Measurements from ENCODE around the gene NF2. TPM values are rescaled to one million over a fixed set of nuclear protein-coding genes. Genes with fewer than 3 reads are reported as not detected.

Gene NF2
- total and polyA plus RNA-seq, 2 experiments from 2014 or later = 14.4 to 54.5 TPM

- Histone ChIP-seq H3F3A (replicated peaks; ENCODE audit: low read depth) (peaks cover 6% of the 10 kb centered on the region), H3K4me2 (peak overlapping the region; percentile 77), H2AFZ (peak overlapping the region; percentile 93), H3K27me3 (ENCODE audit: insufficient read depth) (peaks cover 31% of the 10 kb centered on the region), H3K27ac (ENCODE audit: low read depth) (no peak overlapping the region), H3K4me3 (peak overlapping the region; percentile 60), H4K20me1 (replicated peaks; ENCODE audit: insufficient read depth) (no peaks in the 10 kb centered on the region), H3K4me1 (ENCODE audit: insufficient read depth) (peaks cover 4% of the 10 kb centered on the region; the same call in 1 of the 2 replicates), H3K9me2 (ENCODE audit: insufficient read depth) (no peaks in the 10 kb centered on the region), H3K79me2 (replicated peaks; ENCODE audit: insufficient read depth) (no peaks in the 10 kb centered on the region), H3K36me3 (ENCODE audit: insufficient read depth) (no peaks in the 10 kb centered on the region)
- DNase-seq (ENCODE audit: low spot score) (no peak), ATAC-seq (no peak)
- TF ChIP-seq ZNF462 (CRISPR knock-in tag; IDR thresholded peaks at IDR 0.05) (no peak), POLR2AphosphoS5 (IDR thresholded peaks at IDR 0.05; ENCODE audit: low read depth) (no peak), ZNF114 (CRISPR knock-in tag; IDR thresholded peaks at IDR 0.05) (no peak), REST (IDR thresholded peaks at IDR 0.05; ENCODE audit: unreplicated experiment) (no peak), CREB1 (CRISPR knock-in tag; IDR thresholded peaks at IDR 0.05; ENCODE audit: low read depth) (no peak), STAT1 (IDR thresholded peaks at IDR 0.05; ENCODE audit: unreplicated experiment) (no peak), ETS1 (IDR thresholded peaks at IDR 0.05) (no peak), EZH2phosphoT487 (IDR thresholded peaks at IDR 0.05; ENCODE audit: unreplicated experiment) (no peak), JUNB (IDR thresholded peaks at IDR 0.05; ENCODE audit: unreplicated experiment) (no peak), EZH2 (IDR thresholded peaks at IDR 0.05; ENCODE audit: low read depth, unreplicated experiment) (no peak), NANOG (IDR thresholded peaks at IDR 0.05; ENCODE audit: borderline replicate concordance) (no peak), CTCF (conservative IDR thresholded peaks at IDR 0.05; ENCODE audit: low read depth in 2 of 2) (no peak), ZNF331 (CRISPR knock-in tag; IDR thresholded peaks at IDR 0.05; ENCODE audit: low read depth) (no peak)
- Mint-ChIP-seq H3K36me3 (ENCODE audit: low read depth) (no peaks in the 10 kb centered on the region), H3K4me3 (no peak overlapping the region), H3K9me3 (peaks cover 6% of the 10 kb centered on the region; the same call in 2 of the 3 replicates), H3K4me1 (peaks cover 3% of the 10 kb centered on the region; the same call in 1 of the 3 replicates), H3K27ac (no peak overlapping the region), H3K27me3 (ENCODE audit: insufficient read depth, low read depth, poor library complexity) (peaks cover 3% of the 10 kb centered on the region)
These were observed 4.8 kb upstream of the NF2 start for GRCh38 chr22:29598684-29599020.
